ENCODE measurements around the gene KPNA4. TPM values are rescaled to one million over a fixed set of nuclear protein-coding genes. Genes with fewer than 3 reads are reported as not detected.
A peak's percentile ranks its signal among the peaks of the same experiment; 100 is the strongest.
"Not testable (repeated sequence)": the region's sequence is repeated elsewhere in the genome, so short reads cannot be mapped to it uniquely, and the experiment has no call there.

The KPNA4 gene
- total and polyA plus RNA-seq, 2 donors from 2014 or later, result 11.7 to 37.9 TPM

DNA sequence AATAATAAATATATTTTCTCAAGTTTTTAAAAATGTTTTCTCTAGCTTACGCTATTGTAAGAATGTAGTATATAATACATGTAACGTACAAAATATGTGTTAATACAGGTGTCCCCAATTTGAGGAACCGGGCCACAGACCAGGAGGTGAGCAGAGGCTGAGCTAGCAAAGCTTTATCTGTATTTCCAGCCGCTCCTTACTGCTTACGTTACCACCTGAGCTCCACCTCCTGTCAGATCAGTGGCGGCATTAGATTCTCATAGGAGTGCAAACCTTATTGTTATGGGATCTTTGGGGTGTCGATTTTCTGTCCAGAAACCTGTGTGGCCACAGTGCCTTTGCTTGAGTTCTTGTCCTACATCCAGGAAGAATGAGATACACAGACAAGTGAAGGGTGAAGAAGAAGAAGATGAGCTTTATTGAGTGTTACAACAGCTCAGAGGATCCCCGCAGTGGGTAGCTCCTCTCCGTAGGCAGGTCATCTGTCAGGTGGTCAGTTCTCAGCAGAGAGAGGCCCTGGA lies 105.9 kb downstream of the KPNA4 start:
- no peaks in the 10 kb centered on the region for H3K27me3 ChIP-seq (ENCODE audit: control insufficient read depth, insufficient read depth, low read length)
- H3K9me3 ChIP-seq (ENCODE audit: control insufficient read depth in 2 of 3, insufficient read depth in 1 of 3, low read length in 3 of 3), result no peaks in the 10 kb centered on the region
- FAIRE-seq (no peak), DNase-seq (no peak)
- H3K9ac ChIP-seq (ENCODE audit: low read length in 3 of 3), result no peak overlapping the region
- no peaks in the 10 kb centered on the region for H3K4me1 ChIP-seq (ENCODE audit: control insufficient read depth in 2 of 3, insufficient read depth in 2 of 3, low read depth in 1 of 3, low read length in 3 of 3)
- no peak overlapping the region for H3K27ac ChIP-seq (ENCODE audit: low read depth in 2 of 2, low read length in 2 of 2)
- TF ChIP-seq, protein P1, sequence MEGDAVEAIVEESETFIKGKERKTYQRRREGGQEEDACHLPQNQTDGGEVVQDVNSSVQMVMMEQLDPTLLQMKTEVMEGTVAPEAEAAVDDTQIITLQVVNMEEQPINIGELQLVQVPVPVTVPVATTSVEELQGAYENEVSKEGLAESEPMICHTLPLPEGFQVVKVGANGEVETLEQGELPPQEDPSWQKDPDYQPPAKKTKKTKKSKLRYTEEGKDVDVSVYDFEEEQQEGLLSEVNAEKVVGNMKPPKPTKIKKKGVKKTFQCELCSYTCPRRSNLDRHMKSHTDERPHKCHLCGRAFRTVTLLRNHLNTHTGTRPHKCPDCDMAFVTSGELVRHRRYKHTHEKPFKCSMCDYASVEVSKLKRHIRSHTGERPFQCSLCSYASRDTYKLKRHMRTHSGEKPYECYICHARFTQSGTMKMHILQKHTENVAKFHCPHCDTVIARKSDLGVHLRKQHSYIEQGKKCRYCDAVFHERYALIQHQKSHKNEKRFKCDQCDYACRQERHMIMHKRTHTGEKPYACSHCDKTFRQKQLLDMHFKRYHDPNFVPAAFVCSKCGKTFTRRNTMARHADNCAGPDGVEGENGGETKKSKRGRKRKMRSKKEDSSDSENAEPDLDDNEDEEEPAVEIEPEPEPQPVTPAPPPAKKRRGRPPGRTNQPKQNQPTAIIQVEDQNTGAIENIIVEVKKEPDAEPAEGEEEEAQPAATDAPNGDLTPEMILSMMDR (IDR thresholded peaks at IDR 0.05; ENCODE audit: borderline replicate concordance, extremely low read depth, insufficient read depth), result no peak
- no peak overlapping the region for H3K4me3 ChIP-seq (ENCODE audit: low read length in 3 of 3)
- intact Hi-C loops (cut with DNase I), result no loop called here
- H3K36me3 ChIP-seq (ENCODE audit: control insufficient read depth in 2 of 3, insufficient read depth in 3 of 3, low read length in 3 of 3), result no peaks in the 10 kb centered on the region

DNA sequence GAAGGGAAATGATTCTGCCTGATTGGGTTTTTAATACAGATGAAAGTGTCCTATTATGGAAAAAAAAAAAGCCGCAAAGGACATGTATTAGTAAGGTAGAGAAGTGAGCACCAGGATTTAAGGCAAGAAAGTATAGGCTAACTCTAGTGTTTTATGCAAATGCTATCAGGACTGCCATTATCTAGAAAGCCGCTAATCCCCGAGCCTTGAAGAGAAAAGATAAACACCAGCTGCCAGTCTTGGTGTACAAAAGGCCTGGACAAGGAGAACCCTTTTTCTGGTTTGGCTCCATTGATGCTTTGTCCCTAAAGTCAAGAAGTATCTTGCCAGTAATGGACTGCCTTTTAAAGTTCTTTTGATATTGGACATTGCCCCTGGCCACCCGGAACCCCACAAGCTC lies 107.2 kb downstream of the KPNA4 start:
- no peak for FAIRE-seq

DNA sequence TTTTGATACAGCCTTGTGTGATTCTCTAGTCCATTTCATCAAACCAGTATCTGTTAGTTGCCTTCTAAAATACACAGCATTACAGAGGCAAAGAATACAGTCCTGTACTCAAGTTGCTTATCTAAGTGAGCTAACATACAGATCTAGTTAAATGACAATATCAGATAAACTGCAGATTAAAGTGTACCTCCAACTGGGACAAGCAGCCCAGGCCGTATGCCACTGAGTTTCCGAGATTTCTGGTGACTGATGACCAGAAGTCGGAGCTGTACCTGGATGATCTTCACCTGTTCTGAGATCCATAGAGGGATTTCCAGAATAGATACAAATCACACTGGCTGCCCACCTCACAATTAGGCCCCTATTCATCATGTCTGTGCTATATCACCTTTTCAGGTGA lies 109.5 kb downstream of the KPNA4 start:
- DNase-seq, result no peak
- H3K27me3 ChIP-seq (ENCODE audit: control insufficient read depth, insufficient read depth, low read length), result no peaks in the 10 kb centered on the region
- H3K4me3 ChIP-seq (ENCODE audit: low read length in 3 of 3), result no peak overlapping the region
- no peak overlapping the region for H3K27ac ChIP-seq (ENCODE audit: low read depth in 2 of 2, low read length in 2 of 2)
- H3K9me3 ChIP-seq (ENCODE audit: control insufficient read depth in 2 of 3, insufficient read depth in 1 of 3, low read length in 3 of 3), result no peaks in the 10 kb centered on the region
- no peaks in the 10 kb centered on the region for H3K36me3 ChIP-seq (ENCODE audit: control insufficient read depth in 2 of 3, insufficient read depth in 3 of 3, low read length in 3 of 3)
- H3K9ac ChIP-seq (ENCODE audit: low read length in 3 of 3), result no peak overlapping the region
- FAIRE-seq, result no peak
- intact Hi-C loops (cut with DNase I), result no loop called here
- TF ChIP-seq, protein P1 (IDR thresholded peaks at IDR 0.05; ENCODE audit: borderline replicate concordance, extremely low read depth, insufficient read depth), result no peak
- no peaks in the 10 kb centered on the region for H3K4me1 ChIP-seq (ENCODE audit: control insufficient read depth in 2 of 3, insufficient read depth in 2 of 3, low read depth in 1 of 3, low read length in 3 of 3)

More for the DNA sequence above, 107.2 kb downstream of the KPNA4 start:
- intact Hi-C loops (cut with DNase I), result no loop called here
- TF ChIP-seq, protein P1 (IDR thresholded peaks at IDR 0.05; ENCODE audit: borderline replicate concordance, extremely low read depth, insufficient read depth), result no peak
- Histone ChIP-seq H3K4me1 (ENCODE audit: control insufficient read depth in 2 of 3, insufficient read depth in 2 of 3, low read depth in 1 of 3, low read length in 3 of 3) (no peaks in the 10 kb centered on the region), H3K9me3 (ENCODE audit: control insufficient read depth in 2 of 3, insufficient read depth in 1 of 3, low read length in 3 of 3) (no peaks in the 10 kb centered on the region), H3K36me3 (ENCODE audit: control insufficient read depth in 2 of 3, insufficient read depth in 3 of 3, low read length in 3 of 3) (no peaks in the 10 kb centered on the region), H3K9ac (ENCODE audit: low read length in 3 of 3) (no peak overlapping the region), H3K4me3 (ENCODE audit: low read length in 3 of 3) (no peak overlapping the region), H3K27me3 (ENCODE audit: control insufficient read depth, insufficient read depth, low read length) (no peaks in the 10 kb centered on the region), H3K27ac (ENCODE audit: low read depth in 2 of 2, low read length in 2 of 2) (no peak overlapping the region)
- DNase-seq, result no peak

DNA sequence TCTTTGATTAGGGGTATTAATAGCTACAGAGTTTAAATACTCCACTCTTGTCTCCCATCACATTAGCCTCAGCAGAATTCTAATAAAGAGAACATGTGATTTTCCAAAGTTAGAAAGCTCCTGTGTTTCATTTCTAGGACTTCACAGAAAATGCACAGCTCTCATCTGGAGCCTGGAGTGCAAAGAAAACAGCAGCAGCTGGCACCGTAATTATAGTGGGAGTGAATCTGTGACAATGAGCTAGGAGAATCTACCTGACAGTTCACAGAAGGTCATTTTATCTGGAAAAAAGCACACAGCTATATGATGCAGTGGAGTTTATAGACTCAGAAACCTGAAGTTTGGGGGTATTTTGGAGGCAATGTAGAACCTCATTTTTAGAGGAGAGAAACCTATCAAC lies 110.4 kb downstream of the KPNA4 start:
- Histone ChIP-seq H3K9ac (ENCODE audit: low read length in 3 of 3) (no peak overlapping the region), H3K27ac (ENCODE audit: low read depth in 2 of 2, low read length in 2 of 2) (no peak overlapping the region), H3K9me3 (ENCODE audit: control insufficient read depth in 2 of 3, insufficient read depth in 1 of 3, low read length in 3 of 3) (no peaks in the 10 kb centered on the region), H3K27me3 (ENCODE audit: control insufficient read depth, insufficient read depth, low read length) (no peaks in the 10 kb centered on the region), H3K4me3 (ENCODE audit: low read length in 3 of 3) (no peak overlapping the region), H3K36me3 (ENCODE audit: control insufficient read depth in 2 of 3, insufficient read depth in 3 of 3, low read length in 3 of 3) (no peaks in the 10 kb centered on the region), H3K4me1 (ENCODE audit: control insufficient read depth in 2 of 3, insufficient read depth in 2 of 3, low read depth in 1 of 3, low read length in 3 of 3) (peaks cover 0 to 3% (median 3%) of the 10 kb centered on the region in 3 donors)
- DNase-seq (peak in 1 of 5 donors; percentile 11), FAIRE-seq (no peak)
- intact Hi-C loops (cut with DNase I), result no loop called here
- TF ChIP-seq, protein P1 (IDR thresholded peaks at IDR 0.05; ENCODE audit: borderline replicate concordance, extremely low read depth, insufficient read depth), result no peak

DNA sequence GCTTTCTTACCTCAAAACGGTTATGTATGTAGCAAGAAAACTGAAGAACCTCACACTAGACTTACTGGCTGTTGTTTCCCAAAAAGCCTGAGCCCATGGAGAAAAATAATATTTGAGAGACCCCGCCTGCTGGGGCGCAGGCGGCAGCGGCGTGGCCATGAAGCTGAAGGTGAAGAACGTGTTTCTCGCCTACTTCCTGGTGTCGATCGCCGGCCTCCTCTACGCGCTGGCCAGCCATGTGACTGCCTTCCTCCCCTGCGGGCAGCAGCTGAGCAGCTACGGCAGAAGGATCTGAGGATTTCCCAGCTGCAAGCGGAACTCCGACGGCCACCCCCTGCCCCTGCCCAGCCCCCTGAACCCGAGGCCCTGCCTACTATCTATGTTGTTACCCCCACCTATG lies 113.1 kb downstream of the KPNA4 start:
- FAIRE-seq, result not testable (repeated sequence)

More for the DNA sequence above, 113.1 kb downstream of the KPNA4 start:
- H3K4me3 ChIP-seq (ENCODE audit: low read length in 3 of 3); H3K36me3 ChIP-seq (ENCODE audit: control insufficient read depth in 2 of 3, insufficient read depth in 3 of 3, low read length in 3 of 3); H3K9me3 ChIP-seq (ENCODE audit: control insufficient read depth in 2 of 3, insufficient read depth in 1 of 3, low read length in 3 of 3); intact Hi-C loops (cut with DNase I); H3K27me3 ChIP-seq (ENCODE audit: control insufficient read depth, insufficient read depth, low read length); H3K9ac ChIP-seq (ENCODE audit: low read length in 3 of 3); H3K27ac ChIP-seq (ENCODE audit: low read depth in 2 of 2, low read length in 2 of 2); H3K4me1 ChIP-seq (ENCODE audit: control insufficient read depth in 2 of 3, insufficient read depth in 2 of 3, low read depth in 1 of 3, low read length in 3 of 3); DNase-seq: not testable (repeated sequence)

Measured in kidney (tissue), 14 donors.